SK-N-SH treated with all-trans-retinoic acid at 6 μM for 48 hours (cell line): ENCODE measurements around the gene ASTN2.

Experiments
- CSDC2 ChIP-seq: fragments of 250-450 bp; sonication (Bioruptor Pico); IDR thresholded peaks from 2 replicates; pipeline ENCODE4 v1.5.0; 2020; ENCODE audit warnings: mild to moderate bottlenecking, moderate library complexity
- ZC3H10 ChIP-seq: fragments of 250-450 bp; sonication (Bioruptor Pico); IDR thresholded peaks from 2 replicates; pipeline ENCODE4 v1.5.1; 2021; ENCODE audit warnings: mild to moderate bottlenecking, moderate library complexity
- ZFP30 ChIP-seq: fragments of 450-650 bp; formaldehyde crosslinking; IDR thresholded peaks from 2 replicates; pipeline ENCODE4 v1.5.0; 2022; ENCODE audit warnings: mild to moderate bottlenecking, moderate library complexity
- TF ChIP-seq, protein P1 (sequence below): fragments of 250-450 bp; sonication (Bioruptor Pico); IDR thresholded peaks from 2 replicates; pipeline ENCODE4 v1.8.0; 2020; ENCODE audit warnings: mild to moderate bottlenecking, moderate library complexity, borderline replicate concordance

DNA sequence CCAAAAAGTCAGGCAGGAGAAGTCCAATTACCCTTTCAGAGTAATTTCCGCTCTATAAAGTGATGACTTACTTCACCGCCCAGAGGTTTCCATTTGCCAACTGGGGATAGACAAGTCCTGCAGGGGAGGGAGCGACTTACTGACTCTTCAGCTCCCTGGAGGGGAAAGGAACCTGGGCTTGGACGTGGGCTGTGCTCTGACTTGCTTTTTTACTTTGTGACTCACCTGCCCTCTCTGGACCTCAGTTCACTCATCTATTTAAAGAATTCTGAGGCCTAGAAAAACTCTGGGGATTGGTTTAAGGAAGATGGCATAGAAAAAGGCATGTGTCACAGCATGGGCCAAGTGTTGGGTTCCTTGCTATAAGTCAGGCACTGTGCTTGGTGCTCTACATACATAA is 908.2 kb downstream of the ASTN2 start:
- TF ChIP-seq ZC3H10 (CRISPR knock-in tag), result no peak
- TF ChIP-seq ZFP30 (CRISPR knock-in tag), result no peak
- no peak for TF ChIP-seq CSDC2 (CRISPR knock-in tag)
- TF ChIP-seq, protein P1, sequence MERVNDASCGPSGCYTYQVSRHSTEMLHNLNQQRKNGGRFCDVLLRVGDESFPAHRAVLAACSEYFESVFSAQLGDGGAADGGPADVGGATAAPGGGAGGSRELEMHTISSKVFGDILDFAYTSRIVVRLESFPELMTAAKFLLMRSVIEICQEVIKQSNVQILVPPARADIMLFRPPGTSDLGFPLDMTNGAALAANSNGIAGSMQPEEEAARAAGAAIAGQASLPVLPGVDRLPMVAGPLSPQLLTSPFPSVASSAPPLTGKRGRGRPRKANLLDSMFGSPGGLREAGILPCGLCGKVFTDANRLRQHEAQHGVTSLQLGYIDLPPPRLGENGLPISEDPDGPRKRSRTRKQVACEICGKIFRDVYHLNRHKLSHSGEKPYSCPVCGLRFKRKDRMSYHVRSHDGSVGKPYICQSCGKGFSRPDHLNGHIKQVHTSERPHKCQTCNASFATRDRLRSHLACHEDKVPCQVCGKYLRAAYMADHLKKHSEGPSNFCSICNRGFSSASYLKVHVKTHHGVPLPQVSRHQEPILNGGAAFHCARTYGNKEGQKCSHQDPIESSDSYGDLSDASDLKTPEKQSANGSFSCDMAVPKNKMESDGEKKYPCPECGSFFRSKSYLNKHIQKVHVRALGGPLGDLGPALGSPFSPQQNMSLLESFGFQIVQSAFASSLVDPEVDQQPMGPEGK (CRISPR knock-in tag), result no peak
